CD4-positive, alpha-beta T cell (primary cell): Measurements from ENCODE around the gene SCYGR4. TPM values are rescaled to one million over a fixed set of nuclear protein-coding genes. Genes with fewer than 3 reads are reported as not detected.

ENCODE experiments used
- ATAC-seq: fragments of 200-7000 bp; cut with Tn5 transposase; one replicate; pipeline ENCODE4 v1.10.0; 2022; ENCODE audit warnings: mild to moderate bottlenecking; ENCODE audit not compliant: poor library complexity
- CTCF ChIA-PET: fragments of 350-600 bp; sonication (Branson Sonifier 250); formaldehyde crosslinking; loops from one replicate; lab custom pipeline; 2021; ENCODE audit warnings: antibody characterized with exemption, inconsistent platforms; lab: Charles Lee
- POLR2A ChIA-PET: fragments of 350-600 bp; sonication (Branson Sonifier 250); formaldehyde crosslinking; loops from one replicate; lab custom pipeline; 2021; ENCODE audit warnings: antibody characterized with exemption, inconsistent platforms; lab: Charles Lee
- DNase-seq, 14 experiments: peaks; one replicate each; pipeline ENCODE4 v3.0.0-alpha.2; 2013 to 2020; ENCODE audit warnings: mixed read lengths in 2 of 14
- H3K27ac ChIP-seq, 2 donors: one replicate each; pipeline versions ENCODE4 v1.5.1 to v1.7.0; 2013; ENCODE audit warnings: low read length in 2 of 2, low read depth in 1 of 2, mild to moderate bottlenecking in 1 of 2
- H3K27me3 ChIP-seq, 2 experiments: 1 replicate in 1 of 2; 2 replicates in 1 of 2; pipeline versions ENCODE4 v1.6.1 to v1.7.0; 2013; ENCODE audit warnings: low read length in 2 of 2, control low read depth in 1 of 2, mild to moderate bottlenecking in 1 of 2, moderate library complexity in 1 of 2; ENCODE audit not compliant: insufficient read depth in 2 of 2, control insufficient read depth in 1 of 2
- H3K36me3 ChIP-seq: one replicate; pipeline ENCODE4 v1.6.1; 2013; ENCODE audit warnings: low read length, control low read depth; ENCODE audit not compliant: insufficient read depth
- H3K4me1 ChIP-seq: one replicate; pipeline ENCODE4 v1.6.1; 2013; ENCODE audit warnings: low read length, control low read depth; ENCODE audit not compliant: insufficient read depth
- H3K4me3 ChIP-seq: one replicate; pipeline ENCODE4 v1.5.1; 2013; ENCODE audit warnings: mild to moderate bottlenecking, low read length, moderate library complexity
- H3K9me3 ChIP-seq, 2 experiments: 1 replicate in 1 of 2; 2 replicates in 1 of 2; pipeline versions ENCODE4 v1.6.1 to v1.7.0; 2013; ENCODE audit warnings: low read length in 2 of 2, mild to moderate bottlenecking in 2 of 2, control low read depth in 1 of 2, moderate library complexity in 1 of 2; ENCODE audit not compliant: control insufficient read depth in 1 of 2, insufficient read depth in 1 of 2
- H3K27ac Mint-ChIP-seq: one replicate; pipeline ENCODE4 v1.8.0; 2020; ENCODE audit warnings: mixed read lengths
- H3K27me3 Mint-ChIP-seq: one replicate; pipeline ENCODE4 v1.8.0; 2021; ENCODE audit warnings: mixed read lengths
- H3K36me3 Mint-ChIP-seq: one replicate; pipeline ENCODE4 v1.8.0; 2021; ENCODE audit warnings: low read depth, mixed read lengths
- H3K4me1 Mint-ChIP-seq: one replicate; pipeline ENCODE4 v1.8.0; 2021; ENCODE audit warnings: low read depth, mixed read lengths
- H3K4me3 Mint-ChIP-seq: one replicate; pipeline ENCODE4 v1.8.0; 2020; ENCODE audit warnings: mild to moderate bottlenecking, mixed read lengths
- H3K9me3 Mint-ChIP-seq: one replicate; pipeline ENCODE4 v1.8.0; 2020; ENCODE audit warnings: mixed read lengths
- intact Hi-C, 2 experiments: fragments of 100-400 bp; cut with DNase I in 1 of 2; cut with micrococcal nuclease in 1 of 2; formaldehyde crosslinking; loops; one replicate each; pipeline versions ENCODE4 v1.15.1 to v1.9.0; 2023 to 2025; cut with DNase I, micrococcal nuclease
- total RNA-seq, 174 experiments: library from RNA in 2 of 174; stranded (reverse) in 2 of 174; gene quantifications; one replicate each; pipeline ENCODE4 v1.2.3 and lab custom pipeline; 2021 to 2026
- TF ChIP-seq, protein P1 (sequence below): fragments of 200-600 bp; IDR thresholded peaks from one replicate; pipeline ENCODE4 v1.8.0; 2022; ENCODE audit warnings: antibody characterized with exemption, mild to moderate bottlenecking

The SCYGR4 gene
- total RNA-seq, 2 experiments from 2014 or later, result not detected

DNA sequence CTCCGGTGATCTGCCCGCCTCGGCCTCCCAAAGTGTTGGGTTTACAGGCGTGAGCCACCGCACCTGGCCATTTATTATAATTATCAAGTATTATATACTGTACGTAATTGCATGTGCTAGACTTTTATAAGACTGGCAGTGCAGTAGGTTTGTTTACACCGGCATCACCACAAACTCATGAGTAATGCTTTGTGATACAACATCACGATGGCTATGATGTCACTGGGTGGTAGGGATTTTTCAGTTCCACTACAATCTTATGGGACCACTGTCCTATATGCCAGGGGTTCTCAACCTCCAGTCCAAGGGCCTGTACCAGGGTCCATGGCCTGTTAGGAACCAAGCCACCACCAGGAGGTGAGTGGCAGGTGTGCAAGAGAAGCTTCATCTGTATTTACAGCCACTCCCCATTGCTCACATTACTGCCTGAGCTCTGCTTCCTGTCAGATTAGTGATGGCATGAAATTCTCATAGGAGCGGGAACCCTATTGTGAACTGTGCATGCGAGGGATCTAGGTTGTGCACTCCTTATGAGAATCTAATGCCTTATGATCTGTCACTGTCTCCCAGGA lies 9.4 kb downstream of the SCYGR4 start:
- no peak for DNase-seq
- ChIA-PET POLR2A (no interaction called here), CTCF (no interaction called here)
- H3K36me3 Mint-ChIP-seq, result no peaks in the 10 kb centered on the region
- no peaks in the 10 kb centered on the region for H3K4me1 ChIP-seq
- H3K9me3 Mint-ChIP-seq, result no peaks in the 10 kb centered on the region
- H3K27ac Mint-ChIP-seq, result no peak overlapping the region
- no peak overlapping the region for H3K27ac ChIP-seq
- H3K4me1 Mint-ChIP-seq, result no peaks in the 10 kb centered on the region
- H3K4me3 Mint-ChIP-seq, result no peak overlapping the region
- TF ChIP-seq, protein P1, sequence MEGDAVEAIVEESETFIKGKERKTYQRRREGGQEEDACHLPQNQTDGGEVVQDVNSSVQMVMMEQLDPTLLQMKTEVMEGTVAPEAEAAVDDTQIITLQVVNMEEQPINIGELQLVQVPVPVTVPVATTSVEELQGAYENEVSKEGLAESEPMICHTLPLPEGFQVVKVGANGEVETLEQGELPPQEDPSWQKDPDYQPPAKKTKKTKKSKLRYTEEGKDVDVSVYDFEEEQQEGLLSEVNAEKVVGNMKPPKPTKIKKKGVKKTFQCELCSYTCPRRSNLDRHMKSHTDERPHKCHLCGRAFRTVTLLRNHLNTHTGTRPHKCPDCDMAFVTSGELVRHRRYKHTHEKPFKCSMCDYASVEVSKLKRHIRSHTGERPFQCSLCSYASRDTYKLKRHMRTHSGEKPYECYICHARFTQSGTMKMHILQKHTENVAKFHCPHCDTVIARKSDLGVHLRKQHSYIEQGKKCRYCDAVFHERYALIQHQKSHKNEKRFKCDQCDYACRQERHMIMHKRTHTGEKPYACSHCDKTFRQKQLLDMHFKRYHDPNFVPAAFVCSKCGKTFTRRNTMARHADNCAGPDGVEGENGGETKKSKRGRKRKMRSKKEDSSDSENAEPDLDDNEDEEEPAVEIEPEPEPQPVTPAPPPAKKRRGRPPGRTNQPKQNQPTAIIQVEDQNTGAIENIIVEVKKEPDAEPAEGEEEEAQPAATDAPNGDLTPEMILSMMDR, result no peak
- peaks cover 0 to 4% of the 10 kb centered on the region in 2 experiments for H3K27me3 ChIP-seq
- no peak overlapping the region for H3K4me3 ChIP-seq
- no peaks in the 10 kb centered on the region for H3K36me3 ChIP-seq
- ATAC-seq, result no peak
- peaks cover 21% of the 10 kb centered on the region for H3K27me3 Mint-ChIP-seq
- no peaks in the 10 kb centered on the region for H3K9me3 ChIP-seq
- intact Hi-C loops, result no loop called here

DNA sequence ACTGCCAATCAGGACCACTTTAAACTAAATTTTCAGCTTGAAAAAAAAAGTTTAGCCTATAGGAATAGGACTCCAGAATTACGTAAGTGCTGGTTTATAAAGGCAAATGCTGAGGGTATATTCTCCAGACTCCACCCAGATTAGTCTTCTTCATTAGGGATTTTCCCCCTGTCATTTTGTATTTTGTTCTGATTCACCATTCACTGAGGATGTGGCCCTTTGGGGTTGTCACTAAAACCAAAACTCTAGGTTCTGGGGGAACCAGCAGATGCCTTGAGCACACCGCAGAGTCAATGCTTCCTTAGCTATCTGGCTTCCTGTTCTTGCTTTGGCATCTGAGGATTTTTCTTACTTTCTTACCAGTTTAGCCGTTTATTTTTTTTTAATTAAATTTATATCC lies 10.5 kb downstream of the SCYGR4 start:
- ATAC-seq (no peak), DNase-seq (no peak)
- Mint-ChIP-seq H3K27ac (no peak overlapping the region), H3K4me1 (no peaks in the 10 kb centered on the region), H3K36me3 (no peaks in the 10 kb centered on the region), H3K27me3 (peaks cover 25% of the 10 kb centered on the region), H3K9me3 (no peaks in the 10 kb centered on the region), H3K4me3 (no peak overlapping the region)
- Histone ChIP-seq H3K4me1 (no peaks in the 10 kb centered on the region), H3K27me3 (peaks cover 0 to 4% of the 10 kb centered on the region in 2 experiments), H3K27ac (no peak overlapping the region), H3K9me3 (no peaks in the 10 kb centered on the region), H3K4me3 (no peak overlapping the region), H3K36me3 (no peaks in the 10 kb centered on the region)
- intact Hi-C loops, result no loop called here
- ChIA-PET CTCF (no interaction called here), POLR2A (interaction anchor here (0.7 kb wide), 1 partner anchor 549 kb away, joined by 3 read pairs; no protein-coding TSS in a partner anchor)
- TF ChIP-seq, protein P1, result no peak

DNA sequence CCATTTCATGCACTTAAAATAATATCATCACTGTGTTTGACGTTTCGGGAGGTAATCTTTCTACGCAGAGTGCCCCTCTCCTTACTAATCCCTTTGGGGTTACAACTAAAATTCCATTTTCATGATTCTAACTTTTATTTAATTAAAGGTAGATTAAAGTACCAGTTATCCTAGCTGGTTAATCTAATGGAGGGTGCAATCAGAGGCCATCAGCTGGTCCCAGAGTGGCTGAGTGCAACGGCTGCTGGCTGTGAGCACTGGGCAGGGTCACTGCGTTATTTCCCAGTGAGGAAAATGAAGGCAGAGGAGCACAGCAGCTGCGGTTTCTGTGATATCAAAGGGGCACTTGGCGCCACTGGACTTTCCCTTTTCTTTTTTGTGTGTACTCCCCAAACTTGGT lies 12.1 kb downstream of the SCYGR4 start:
- H3K4me3 ChIP-seq, result no peak overlapping the region
- POLR2A ChIA-PET, result no interaction called here
- no peak overlapping the region for H3K27ac ChIP-seq
- Mint-ChIP-seq H3K4me1 (no peaks in the 10 kb centered on the region), H3K27me3 (peaks cover 25% of the 10 kb centered on the region), H3K4me3 (no peak overlapping the region), H3K27ac (no peak overlapping the region), H3K36me3 (no peaks in the 10 kb centered on the region), H3K9me3 (no peaks in the 10 kb centered on the region)
- H3K9me3 ChIP-seq, result no peaks in the 10 kb centered on the region
- H3K36me3 ChIP-seq, result no peaks in the 10 kb centered on the region
- ATAC-seq, result no peak
- TF ChIP-seq, protein P1, result no peak
- no peak for DNase-seq
- CTCF ChIA-PET, result no interaction called here
- intact Hi-C loops, result no loop called here
- peaks cover 0 to 4% of the 10 kb centered on the region in 2 experiments for H3K27me3 ChIP-seq
- H3K4me1 ChIP-seq, result no peaks in the 10 kb centered on the region
